Retinal pigment epithelial cell (primary cell): ENCODE data around the gene EIF3B.

ENCODE experiments used
- DNase-seq: peaks from one replicate; pipeline ENCODE4 v3.0.0-alpha.2; 2010; ENCODE audit warnings: low read depth
- H3K4me3 ChIP-seq: 2 replicates; pipeline ENCODE4 v1.5.1; 2011; ENCODE audit warnings: mild to moderate bottlenecking, low read length, control low read depth, moderate library complexity
- TF ChIP-seq, protein P1 (sequence below): conservative IDR thresholded peaks from 2 replicates; pipeline ENCODE4 v1.5.1; 2011; ENCODE audit warnings: low read depth, low read length, control low read depth, inconsistent platforms

Gene EIF3B

DNA sequence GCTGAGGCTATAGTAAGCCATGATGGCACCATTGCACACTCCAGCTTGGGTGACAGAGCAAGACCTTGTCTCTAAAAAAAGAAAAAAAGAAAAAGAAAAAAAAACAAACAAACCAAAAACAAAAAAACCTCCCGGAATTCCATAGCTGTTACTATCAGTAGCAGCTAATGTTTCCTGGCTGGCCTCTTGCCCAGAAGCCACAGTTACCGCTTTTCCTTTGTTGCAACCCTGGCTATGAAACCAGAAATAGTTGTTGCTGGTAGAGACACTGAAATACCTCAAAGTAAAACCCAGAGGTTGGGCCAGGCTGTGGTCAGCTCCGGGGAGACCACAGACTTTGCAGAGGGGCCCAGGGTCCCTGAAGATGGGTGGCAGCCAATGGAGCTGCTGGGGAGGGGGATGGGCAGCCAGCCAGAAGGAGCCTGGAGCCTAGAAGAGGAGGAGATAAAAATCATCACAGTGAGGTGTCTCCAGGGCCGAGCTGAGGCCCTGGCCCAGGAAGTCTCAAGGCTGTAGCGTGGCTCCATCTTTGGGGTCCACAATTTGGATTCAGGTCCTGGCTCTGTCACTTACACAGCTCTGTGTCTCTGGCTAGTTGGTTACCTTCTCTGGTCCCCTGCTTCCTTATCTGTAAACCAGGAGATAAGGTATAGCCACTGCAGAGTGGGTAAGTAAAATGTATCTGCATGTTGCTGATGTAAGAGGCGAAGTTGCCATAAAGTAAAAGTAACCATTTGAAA lies 45.4 kb downstream of the EIF3B start:
- TF ChIP-seq, protein P1, sequence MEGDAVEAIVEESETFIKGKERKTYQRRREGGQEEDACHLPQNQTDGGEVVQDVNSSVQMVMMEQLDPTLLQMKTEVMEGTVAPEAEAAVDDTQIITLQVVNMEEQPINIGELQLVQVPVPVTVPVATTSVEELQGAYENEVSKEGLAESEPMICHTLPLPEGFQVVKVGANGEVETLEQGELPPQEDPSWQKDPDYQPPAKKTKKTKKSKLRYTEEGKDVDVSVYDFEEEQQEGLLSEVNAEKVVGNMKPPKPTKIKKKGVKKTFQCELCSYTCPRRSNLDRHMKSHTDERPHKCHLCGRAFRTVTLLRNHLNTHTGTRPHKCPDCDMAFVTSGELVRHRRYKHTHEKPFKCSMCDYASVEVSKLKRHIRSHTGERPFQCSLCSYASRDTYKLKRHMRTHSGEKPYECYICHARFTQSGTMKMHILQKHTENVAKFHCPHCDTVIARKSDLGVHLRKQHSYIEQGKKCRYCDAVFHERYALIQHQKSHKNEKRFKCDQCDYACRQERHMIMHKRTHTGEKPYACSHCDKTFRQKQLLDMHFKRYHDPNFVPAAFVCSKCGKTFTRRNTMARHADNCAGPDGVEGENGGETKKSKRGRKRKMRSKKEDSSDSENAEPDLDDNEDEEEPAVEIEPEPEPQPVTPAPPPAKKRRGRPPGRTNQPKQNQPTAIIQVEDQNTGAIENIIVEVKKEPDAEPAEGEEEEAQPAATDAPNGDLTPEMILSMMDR = no peak
- no peak overlapping the region for H3K4me3 ChIP-seq
- DNase-seq = peak; percentile 79

DNA sequence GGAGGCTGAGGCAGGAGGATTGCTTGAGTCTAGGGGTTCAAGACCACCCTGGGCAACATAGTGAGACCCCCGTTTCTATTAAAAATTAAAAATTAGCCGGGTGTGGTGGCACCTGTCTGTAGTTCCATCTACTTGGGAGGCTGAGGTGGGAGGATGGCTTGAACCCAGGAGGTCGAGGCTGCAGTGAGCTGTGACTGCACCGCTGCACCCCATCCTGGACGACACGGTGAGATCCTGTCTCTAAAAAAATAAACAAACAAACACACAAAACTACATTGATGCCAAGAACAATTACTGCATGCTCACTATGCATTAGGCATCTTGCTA lies 48.0 kb downstream of the EIF3B start:
- DNase-seq = no peak
- H3K4me3 ChIP-seq = peak overlapping the region; percentile 75
- TF ChIP-seq, protein P1 = no peak

DNA sequence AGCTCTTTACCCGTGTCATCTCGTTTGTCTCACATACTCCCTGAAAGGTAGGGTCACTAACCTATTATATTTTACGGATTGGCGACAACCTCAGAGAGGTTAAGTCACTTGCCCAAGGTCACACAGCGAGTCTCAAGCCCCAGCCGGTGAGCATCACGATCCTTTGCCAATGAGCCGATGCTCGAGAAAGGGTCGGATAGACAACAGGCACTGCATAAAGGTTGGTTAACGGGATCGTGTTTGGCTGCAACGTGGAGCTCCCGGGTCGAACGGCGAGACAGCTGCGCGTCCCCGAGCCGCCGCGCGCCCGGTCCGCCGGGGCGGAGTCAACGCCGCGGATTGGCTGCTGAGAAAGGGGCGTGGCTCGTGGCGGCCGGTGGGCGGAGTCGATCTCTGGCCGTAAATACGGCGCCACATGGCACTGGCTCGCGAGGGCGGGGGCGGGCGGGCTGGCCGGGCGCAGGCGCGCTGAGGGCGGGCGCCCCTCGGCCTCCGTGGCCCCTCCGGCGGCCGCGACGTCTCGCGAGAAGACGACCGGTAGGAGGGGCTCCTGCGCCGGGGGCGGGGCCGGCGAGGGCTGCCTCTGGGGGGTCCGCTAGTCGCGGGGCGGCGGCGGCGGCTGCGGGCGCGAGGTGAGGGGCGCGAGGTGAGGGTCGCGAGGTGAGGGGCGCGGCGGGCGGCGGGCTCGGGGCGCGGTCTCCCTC lies 48.5 kb downstream of the EIF3B start, which contains the start of gene CHST12:
CHST12 (plus strand) TSS at position 598 of the 704 bp plus-strand sequence. CDS start 29,029 bp downstream, outside the sequence.
- TF ChIP-seq, protein P1 = no peak
- peak; percentile 62 for DNase-seq
- H3K4me3 ChIP-seq = peak within 1 kb of the TSS; percentile 78

DNA sequence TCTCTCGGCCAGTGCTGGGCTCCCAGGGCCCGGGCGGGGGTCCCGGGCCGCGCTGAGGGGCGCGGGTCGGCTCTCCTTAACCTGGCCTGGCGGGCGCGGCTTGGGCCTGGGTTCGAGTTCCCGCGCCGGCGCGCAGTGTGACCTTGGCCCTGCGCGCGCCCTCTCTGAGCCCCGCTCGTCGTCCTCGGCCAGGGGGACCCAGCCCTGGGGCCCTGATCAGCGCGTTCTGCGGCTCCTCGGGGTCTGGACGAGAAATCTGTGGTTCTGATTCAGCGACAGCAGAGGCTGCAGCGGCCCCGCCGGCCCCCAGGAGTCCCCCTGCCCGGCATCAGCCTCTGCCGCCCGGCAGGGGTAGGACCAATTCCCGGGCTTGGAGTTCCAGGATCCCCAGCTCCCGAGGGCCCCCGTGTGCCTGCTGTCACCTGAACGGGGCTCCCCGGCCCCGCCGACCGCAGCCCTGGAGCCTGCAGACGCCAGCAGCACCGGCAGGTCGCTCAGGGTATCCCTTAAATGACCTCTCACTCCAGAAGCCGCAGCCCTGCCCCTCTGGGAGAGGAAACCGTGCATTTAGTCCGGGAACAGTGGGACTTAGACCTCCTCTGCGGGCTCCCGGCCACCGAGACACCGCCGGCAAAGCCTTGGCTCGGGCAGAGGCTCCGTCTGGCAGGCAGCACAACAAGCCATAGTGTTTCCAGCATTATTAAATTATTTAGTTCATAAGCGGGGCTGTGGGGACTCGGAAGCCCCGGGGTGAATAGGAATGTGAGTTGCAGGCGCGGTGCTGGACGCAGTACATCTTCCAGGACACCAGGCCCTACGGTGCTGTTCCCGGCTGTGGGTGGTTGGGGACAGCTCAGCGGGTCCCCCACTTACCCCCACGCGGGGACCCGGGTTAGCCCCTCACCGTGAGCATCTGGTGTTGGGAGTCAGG lies 49.4 kb downstream of the EIF3B start:
- peak overlapping the region; percentile 78 for H3K4me3 ChIP-seq
- TF ChIP-seq, protein P1 = peak; percentile 12
- no peak for DNase-seq

DNA sequence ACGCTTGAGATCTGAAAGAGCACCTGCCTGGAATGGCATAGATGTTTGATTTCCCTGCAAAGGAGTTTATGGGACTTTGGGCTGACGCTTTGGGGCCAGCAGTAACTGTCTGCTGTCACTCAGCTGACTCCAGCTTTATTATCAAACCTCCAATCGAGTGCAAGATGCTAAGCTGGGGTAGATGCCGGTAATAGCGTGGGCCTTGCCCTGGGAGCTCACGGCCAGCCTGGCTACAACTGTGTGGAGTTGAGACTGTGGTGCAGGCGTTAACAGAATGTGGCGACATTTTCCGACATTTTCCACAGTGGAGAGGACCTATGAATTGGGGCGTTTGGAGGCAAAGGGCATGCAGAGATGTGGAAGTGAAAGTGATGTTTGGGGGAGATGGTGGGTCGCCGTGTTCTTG lies 50.1 kb downstream of the EIF3B start:
- peak overlapping the region; percentile 78 for H3K4me3 ChIP-seq
- TF ChIP-seq, protein P1 = no peak
- DNase-seq = no peak

DNA sequence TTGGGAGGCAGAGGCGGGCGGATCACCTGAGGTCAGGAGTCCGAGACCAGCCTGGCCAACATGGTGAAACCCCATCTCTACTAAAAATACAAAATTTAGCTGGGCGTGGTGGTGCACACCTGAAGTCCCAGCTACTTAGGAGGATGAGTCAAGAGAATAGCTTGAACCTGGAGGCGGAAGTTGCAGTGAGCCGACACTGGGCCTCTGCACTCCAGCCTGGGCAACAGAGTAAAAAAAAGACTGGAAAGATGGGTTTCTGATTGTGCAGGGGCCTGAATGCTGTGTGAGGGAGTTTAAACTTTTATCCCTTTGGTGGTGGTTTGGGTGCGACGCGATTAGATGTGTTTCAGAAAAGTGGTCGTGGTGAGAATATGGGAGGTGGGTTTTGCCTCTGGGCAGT lies 50.6 kb downstream of the EIF3B start:
- no peak overlapping the region for H3K4me3 ChIP-seq
- DNase-seq = no peak
- TF ChIP-seq, protein P1 = no peak
